ENCODE measurements around the gene GPR12.

GRCh38 chr13:26760832-26761582, 421 bp upstream of the GPR12 start:
- TF ChIP-seq CTCF (IDR thresholded peaks at IDR 0.05) (no peak), POLR2A (IDR thresholded peaks at IDR 0.05) (no peak)
